H9 (cell line): ENCODE data around the gene GCNT2. TPM values are rescaled to one million over a fixed set of nuclear protein-coding genes. Genes with fewer than 3 reads are reported as not detected.

Experiments used
- DNase-seq: peaks from one replicate; pipeline ENCODE4 v3.0.0-alpha.2; 2017
- H2AFZ ChIP-seq: one replicate; pipeline ENCODE4 v1.6.1; 2013; ENCODE audit warnings: mild to moderate bottlenecking, low read length, control low read depth, moderate library complexity
- H2AK5ac ChIP-seq: 2 replicates; pipeline ENCODE4 v1.6.1; 2013; ENCODE audit warnings: low read length, control low read depth, mixed read lengths; ENCODE audit not compliant: insufficient read length
- H2BK120ac ChIP-seq: one replicate; pipeline ENCODE4 v1.6.1; 2013; ENCODE audit warnings: low read depth, mild to moderate bottlenecking, low read length, control low read depth, inconsistent platforms; ENCODE audit not compliant: poor library complexity, severe bottlenecking
- H2BK12ac ChIP-seq: 2 replicates; pipeline ENCODE4 v1.6.1; 2013; ENCODE audit warnings: low read length, control low read depth, mixed read lengths, low read depth; ENCODE audit not compliant: insufficient read length
- H2BK15ac ChIP-seq: 2 replicates; pipeline ENCODE4 v1.6.1; 2013; ENCODE audit warnings: low read depth, low read length, control low read depth
- H2BK20ac ChIP-seq: one replicate; pipeline ENCODE4 v1.6.1; 2013; ENCODE audit warnings: low read depth, mild to moderate bottlenecking, low read length, control low read depth, inconsistent platforms; ENCODE audit not compliant: poor library complexity, severe bottlenecking
- H2BK5ac ChIP-seq: 2 replicates; pipeline ENCODE4 v1.6.1; 2013; ENCODE audit warnings: low read length, control low read depth, mixed read lengths; ENCODE audit not compliant: insufficient read length
- H3K14ac ChIP-seq: 2 replicates; pipeline ENCODE4 v1.6.1; 2013; ENCODE audit warnings: low read length, control low read depth; ENCODE audit not compliant: insufficient read depth
- H3K18ac ChIP-seq: 2 replicates; pipeline ENCODE4 v1.6.1; 2013; ENCODE audit warnings: low read depth, mild to moderate bottlenecking, mixed read lengths, low read length, control low read depth; ENCODE audit not compliant: insufficient read length
- H3K23ac ChIP-seq: 2 replicates; pipeline ENCODE4 v1.6.1; 2013; ENCODE audit warnings: low read length, control low read depth, mixed read lengths, low read depth; ENCODE audit not compliant: insufficient read length
- H3K23me2 ChIP-seq: 2 replicates; pipeline ENCODE4 v1.6.1; 2013; ENCODE audit warnings: low read depth, mild to moderate bottlenecking, mixed read lengths, low read length, control low read depth; ENCODE audit not compliant: insufficient read length, poor library complexity, severe bottlenecking
- H3K27ac ChIP-seq: 2 replicates; pipeline ENCODE4 v1.5.1; 2013; ENCODE audit warnings: low read length, control low read depth, mixed read lengths, low read depth; ENCODE audit not compliant: insufficient read length
- H3K27me3 ChIP-seq: 2 replicates; pipeline ENCODE4 v1.6.1; 2013; ENCODE audit warnings: low read length, control low read depth, inconsistent platforms; ENCODE audit not compliant: insufficient read depth
- H3K4ac ChIP-seq: 2 replicates; pipeline ENCODE4 v1.6.1; 2013; ENCODE audit warnings: low read depth, mild to moderate bottlenecking, control low read depth, inconsistent platforms, low read length, moderate library complexity
- H3K4me1 ChIP-seq: 2 replicates; pipeline ENCODE4 v1.6.1; 2013; ENCODE audit warnings: low read length, control low read depth, inconsistent platforms; ENCODE audit not compliant: insufficient read depth
- H3K4me2 ChIP-seq: 2 replicates; pipeline ENCODE4 v1.6.1; 2013; ENCODE audit warnings: low read length, control low read depth, mixed read lengths; ENCODE audit not compliant: insufficient read length, insufficient read depth
- H3K56ac ChIP-seq: 2 replicates; pipeline ENCODE4 v1.6.1; 2013; ENCODE audit warnings: low read depth, mild to moderate bottlenecking, mixed read lengths, low read length, control low read depth; ENCODE audit not compliant: insufficient read length
- H3K79me1 ChIP-seq: 2 replicates; pipeline ENCODE4 v1.6.1; 2013; ENCODE audit warnings: low read depth, mild to moderate bottlenecking, moderate library complexity, low read length, control low read depth, inconsistent platforms; ENCODE audit not compliant: insufficient read depth, poor library complexity, severe bottlenecking
- H3K79me2 ChIP-seq: 2 replicates; pipeline ENCODE4 v1.6.1; 2013; ENCODE audit warnings: low read length, control low read depth, inconsistent platforms; ENCODE audit not compliant: insufficient read depth
- H3K9ac ChIP-seq: 2 replicates; pipeline ENCODE4 v1.6.1; 2013; ENCODE audit warnings: low read length, control low read depth, mixed read lengths; ENCODE audit not compliant: insufficient read length; ENCODE audit errors: extremely low read depth
- H3K9me3 ChIP-seq: one replicate; pipeline ENCODE4 v1.6.1; 2013; ENCODE audit warnings: low read depth, low read length, inconsistent platforms; ENCODE audit not compliant: control insufficient read depth
- H3T11ph ChIP-seq: one replicate; pipeline ENCODE4 v1.6.1; 2013; ENCODE audit warnings: mild to moderate bottlenecking, low read length, control low read depth, inconsistent platforms
- H4K20me1 ChIP-seq: one replicate; pipeline ENCODE4 v1.6.1; 2013; ENCODE audit not compliant: control insufficient read depth, insufficient read length, insufficient read depth
- H4K5ac ChIP-seq: 2 replicates; pipeline ENCODE4 v1.6.1; 2013; ENCODE audit warnings: low read depth, mild to moderate bottlenecking, mixed read lengths, low read length, control low read depth; ENCODE audit not compliant: insufficient read length
- H4K8ac ChIP-seq: replicated peaks from 2 replicates; pipeline ENCODE4 v1.6.1; 2013; ENCODE audit warnings: low read length, control low read depth, mixed read lengths, low read depth; ENCODE audit not compliant: insufficient read length
- H4K91ac ChIP-seq: 2 replicates; pipeline ENCODE4 v1.6.1; 2013; ENCODE audit warnings: low read depth, mild to moderate bottlenecking, moderate library complexity, mixed read lengths, low read length, control low read depth; ENCODE audit not compliant: insufficient read length
- H3K27ac Mint-ChIP-seq, 3 experiments: 2 replicates in 2 of 3; 3 replicates in 1 of 3; pipeline ENCODE4 v1.8.0; 2020 to 2021; ENCODE audit warnings: mixed read lengths in 3 of 3, mild to moderate bottlenecking in 1 of 3, moderate library complexity in 1 of 3
- H3K27me3 Mint-ChIP-seq: 2 replicates; pipeline ENCODE4 v1.8.0; 2021; ENCODE audit warnings: low read depth, mild to moderate bottlenecking, moderate library complexity, mixed read lengths
- H3K36me3 Mint-ChIP-seq, 3 experiments: 2 replicates in 2 of 3; 3 replicates in 1 of 3; pipeline ENCODE4 v1.8.0; 2020 to 2021; ENCODE audit warnings: low read depth in 3 of 3, mixed read lengths in 3 of 3; ENCODE audit not compliant: insufficient read depth in 1 of 3
- H3K4me1 Mint-ChIP-seq, 2 experiments: 2 replicates each; pipeline ENCODE4 v1.8.0; 2020; ENCODE audit warnings: mixed read lengths in 2 of 2
- H3K4me3 Mint-ChIP-seq, 2 experiments: 2 replicates in 1 of 2; 3 replicates in 1 of 2; pipeline ENCODE4 v1.8.0; 2020 to 2021; ENCODE audit warnings: mild to moderate bottlenecking in 2 of 2, mixed read lengths in 2 of 2, moderate library complexity in 1 of 2
- H3K9me3 Mint-ChIP-seq, 2 experiments: 2 replicates in 1 of 2; 3 replicates in 1 of 2; pipeline ENCODE4 v1.8.0; 2020; ENCODE audit warnings: mild to moderate bottlenecking in 2 of 2, mixed read lengths in 2 of 2, moderate library complexity in 1 of 2
- WGBS: extraction: QIAGEN DNeasy Blood & Tissue Kit; methylation state at CpG from one replicate; pipeline ENCODE4 v1.1.7; 2013; ENCODE audit warnings: missing lambda C conversion rate, low lambda C conversion rate, mixed read lengths; ENCODE audit not compliant: insufficient read length; ENCODE audit errors: extremely low coverage; 5-methylcytosine and 5-hydroxymethylcytosine counted together
- total RNA-seq: library from RNA; stranded (reverse); gene quantifications from 2 replicates; pipeline ENCODE4 v1.2.1, GENCODE V29; 2021
- TF ChIP-seq, protein P1 (sequence below): fragments of 200-600 bp; sonication (generic); conservative IDR thresholded peaks from 3 replicates; pipeline ENCODE4 v1.8.0; 2021; ENCODE audit warnings: antibody characterized with exemption, mild to moderate bottlenecking

Gene GCNT2
- total RNA-seq, 1 experiment from 2014 or later, result 41.7 TPM

DNA sequence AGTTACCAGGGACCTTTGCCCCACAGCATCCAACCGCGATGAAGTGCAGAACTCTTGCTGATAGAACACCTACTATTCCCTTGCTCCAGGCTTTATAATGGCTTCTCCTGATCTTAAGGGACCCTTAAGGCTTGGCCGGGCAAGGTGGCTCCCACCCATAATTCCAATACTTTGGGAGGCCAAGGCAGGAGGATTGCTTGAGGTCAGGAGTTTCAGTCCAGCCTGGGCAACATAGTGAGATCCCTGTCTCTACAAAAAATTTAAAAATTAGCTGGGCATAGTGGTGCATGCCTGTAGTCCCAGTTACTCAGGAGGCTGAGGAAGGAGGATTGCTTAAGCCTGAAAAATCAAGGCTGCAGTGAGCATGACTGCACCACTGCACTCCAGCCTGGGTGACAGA lies 68.8 kb downstream of the GCNT2 start:
- H3K56ac ChIP-seq, result no peak overlapping the region
- Mint-ChIP-seq H3K4me3 (no peak overlapping the region), H3K27ac (no peak overlapping the region; a peak in 2 of 7 replicates), H3K27me3 (no peaks in the 10 kb centered on the region), H3K9me3 (no peaks in the 10 kb centered on the region; a peak in 2 of 5 replicates), H3K36me3 (peaks cover 3 to 8% (median 6%) of the 10 kb centered on the region in 3 experiments; a peak in 6 of 7 replicates), H3K4me1 (peaks cover 54 to 55% of the 10 kb centered on the region in 2 experiments)
- H3K4me2 ChIP-seq, result no peak overlapping the region
- H3K79me1 ChIP-seq, result no peaks in the 10 kb centered on the region
- no peak overlapping the region for H3K4ac ChIP-seq
- peaks cover 2% of the 10 kb centered on the region for H4K20me1 ChIP-seq
- no peaks in the 10 kb centered on the region for H3K27me3 ChIP-seq
- H2BK120ac ChIP-seq, result no peak overlapping the region
- no peak overlapping the region for H2BK15ac ChIP-seq
- no peak for DNase-seq
- H3K27ac ChIP-seq, result no peak overlapping the region
- H4K5ac ChIP-seq, result no peak overlapping the region
- no peak overlapping the region for H2AK5ac ChIP-seq
- peaks cover 29% of the 10 kb centered on the region; the same call in 1 of the 2 replicates for H3K4me1 ChIP-seq
- H3K79me2 ChIP-seq, result peaks cover 45% of the 10 kb centered on the region; the same call in 1 of the 2 replicates
- H2AFZ ChIP-seq, result no peak overlapping the region
- TF ChIP-seq, protein P1, sequence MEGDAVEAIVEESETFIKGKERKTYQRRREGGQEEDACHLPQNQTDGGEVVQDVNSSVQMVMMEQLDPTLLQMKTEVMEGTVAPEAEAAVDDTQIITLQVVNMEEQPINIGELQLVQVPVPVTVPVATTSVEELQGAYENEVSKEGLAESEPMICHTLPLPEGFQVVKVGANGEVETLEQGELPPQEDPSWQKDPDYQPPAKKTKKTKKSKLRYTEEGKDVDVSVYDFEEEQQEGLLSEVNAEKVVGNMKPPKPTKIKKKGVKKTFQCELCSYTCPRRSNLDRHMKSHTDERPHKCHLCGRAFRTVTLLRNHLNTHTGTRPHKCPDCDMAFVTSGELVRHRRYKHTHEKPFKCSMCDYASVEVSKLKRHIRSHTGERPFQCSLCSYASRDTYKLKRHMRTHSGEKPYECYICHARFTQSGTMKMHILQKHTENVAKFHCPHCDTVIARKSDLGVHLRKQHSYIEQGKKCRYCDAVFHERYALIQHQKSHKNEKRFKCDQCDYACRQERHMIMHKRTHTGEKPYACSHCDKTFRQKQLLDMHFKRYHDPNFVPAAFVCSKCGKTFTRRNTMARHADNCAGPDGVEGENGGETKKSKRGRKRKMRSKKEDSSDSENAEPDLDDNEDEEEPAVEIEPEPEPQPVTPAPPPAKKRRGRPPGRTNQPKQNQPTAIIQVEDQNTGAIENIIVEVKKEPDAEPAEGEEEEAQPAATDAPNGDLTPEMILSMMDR, result no peak
- H3K23ac ChIP-seq, result no peak overlapping the region
- H3K18ac ChIP-seq, result no peak overlapping the region
- H2BK20ac ChIP-seq, result no peak overlapping the region
- no peak overlapping the region for H4K8ac ChIP-seq
- H3T11ph ChIP-seq, result no peak overlapping the region
- no peaks in the 10 kb centered on the region for H3K9me3 ChIP-seq
- H3K23me2 ChIP-seq, result peaks cover 12% of the 10 kb centered on the region
- H2BK12ac ChIP-seq, result no peak overlapping the region
- no CpG with 5 or more reads among the region's 3 CpGs for WGBS
- H3K14ac ChIP-seq, result no peak overlapping the region
- H4K91ac ChIP-seq, result no peak overlapping the region
- H2BK5ac ChIP-seq, result no peak overlapping the region
- H3K9ac ChIP-seq, result no peak overlapping the region
